IMR-90 (cell line): Measurements from ENCODE around the gene NFILZ.

Experiments
- CEBPB ChIP-seq: IDR thresholded peaks from 2 replicates; pipeline ENCODE4 v1.6.1; 2012; ENCODE audit warnings: low read depth, low read length, improper control_type of control experiment
- CHD1 ChIP-seq: IDR thresholded peaks from 2 replicates; pipeline ENCODE4 v1.6.1; 2012; ENCODE audit warnings: low read depth, low read length, improper control_type of control experiment
- CTCF ChIP-seq: conservative IDR thresholded peaks from 2 replicates; pipeline ENCODE4 v1.5.1; 2012; ENCODE audit warnings: mild to moderate bottlenecking, low read depth, low read length, improper control_type of control experiment
- FOS ChIP-seq: fragments of 150-350 bp; IDR thresholded peaks from 2 replicates; pipeline ENCODE4 v1.6.1; 2016; ENCODE audit warnings: low read depth, low read length
- MAFK ChIP-seq: IDR thresholded peaks from 2 replicates; pipeline ENCODE4 v1.6.1; 2012; ENCODE audit warnings: low read depth, low read length, improper control_type of control experiment
- MAZ ChIP-seq: IDR thresholded peaks from 2 replicates; pipeline ENCODE4 v1.6.1; 2012; ENCODE audit warnings: low read depth, mild to moderate bottlenecking, low read length, improper control_type of control experiment, moderate library complexity, borderline replicate concordance
- MXI1 ChIP-seq: IDR thresholded peaks from 2 replicates; pipeline ENCODE4 v1.6.1; 2012; ENCODE audit warnings: low read depth, mild to moderate bottlenecking, low read length, moderate library complexity, borderline replicate concordance
- POLR2A ChIP-seq: IDR thresholded peaks from 2 replicates; pipeline ENCODE4 v1.6.1; 2012; ENCODE audit warnings: mild to moderate bottlenecking, low read depth, low read length
- RFX5 ChIP-seq: IDR thresholded peaks from 2 replicates; pipeline ENCODE4 v1.8.0; 2012; ENCODE audit warnings: low read depth, mild to moderate bottlenecking, low read length, moderate library complexity
- USF2 ChIP-seq: fragments of 150-350 bp; IDR thresholded peaks from 2 replicates; pipeline ENCODE4 v1.6.1; 2017; ENCODE audit warnings: mild to moderate bottlenecking, antibody characterized with exemption, low read length, low read depth

GRCh38 chr19:8642561-8642960 lies 12.1 kb downstream of the NFILZ start:
- TF ChIP-seq CTCF, result no peak
- no peak for TF ChIP-seq MXI1
- TF ChIP-seq POLR2A, result no peak
- no peak for TF ChIP-seq RFX5
- no peak for TF ChIP-seq MAFK
- no peak for TF ChIP-seq MAZ
- no peak for TF ChIP-seq CEBPB
- no peak for TF ChIP-seq FOS
- TF ChIP-seq CHD1, result no peak
- TF ChIP-seq USF2, result no peak
